A549 (cell line): Measurements from ENCODE around the gene TOX2.

Experiments used
- CBX2 ChIP-seq: fragments of 200-600 bp; sonication (generic); IDR thresholded peaks from 2 replicates; pipeline ENCODE4 v1.6.1; 2016; ENCODE audit warnings: low read depth, mild to moderate bottlenecking, borderline replicate concordance
- CTCF ChIP-seq: fragments of >200 bp; sonication (Bioruptor Twin); formaldehyde crosslinking; IDR thresholded peaks from 3 replicates; pipeline ENCODE4 v1.5.1; 2016
- E2F6 ChIP-seq: IDR thresholded peaks from 2 replicates; pipeline ENCODE4 v1.6.1; 2012; ENCODE audit warnings: low read depth, borderline replicate concordance
- EHF ChIP-seq: fragments of 250-450 bp; sonication (Bioruptor Pico); IDR thresholded peaks from 2 replicates; pipeline ENCODE4 v1.5.0; 2020; ENCODE audit warnings: mild to moderate bottlenecking
- HMGXB4 ChIP-seq: fragments of 250-450 bp; sonication (Bioruptor Pico); IDR thresholded peaks from 2 replicates; pipeline ENCODE4 v1.5.0; 2021; ENCODE audit warnings: mild to moderate bottlenecking, moderate library complexity, borderline replicate concordance
- MAFK ChIP-seq: fragments of 450-650 bp; IDR thresholded peaks from 2 replicates; pipeline ENCODE4 v1.6.1; 2014; ENCODE audit not compliant: partially characterized antibody
- MAZ ChIP-seq: fragments of 150-350 bp; IDR thresholded peaks from 2 replicates; pipeline ENCODE4 v1.6.1; 2014; ENCODE audit warnings: antibody characterized with exemption, low read depth, low read length, borderline replicate concordance
- PHF8 ChIP-seq: fragments of 200-600 bp; sonication (generic); IDR thresholded peaks from 2 replicates; pipeline ENCODE4 v1.6.1; 2016; ENCODE audit warnings: low read depth, mild to moderate bottlenecking, antibody characterized with exemption, moderate library complexity, borderline replicate concordance
- POLR2A ChIP-seq: IDR thresholded peaks from 2 replicates; pipeline ENCODE4 v1.6.1; 2012; ENCODE audit warnings: mild to moderate bottlenecking, low read length
- RNF2 ChIP-seq: fragments of 200-600 bp; sonication (generic); IDR thresholded peaks from 2 replicates; pipeline ENCODE4 v1.6.1; 2016; ENCODE audit warnings: low read depth, mild to moderate bottlenecking, antibody characterized with exemption, moderate library complexity, borderline replicate concordance
- SMC3 ChIP-seq: fragments of >200 bp; sonication (Bioruptor Twin); formaldehyde crosslinking; IDR thresholded peaks from 3 replicates; pipeline ENCODE4 v1.6.1; 2018; ENCODE audit warnings: inconsistent platforms
- USF2 ChIP-seq: fragments of 450-650 bp; IDR thresholded peaks from 2 replicates; pipeline ENCODE4 v1.6.1; 2014; ENCODE audit warnings: antibody characterized with exemption
- ZFP36 ChIP-seq: fragments of 450-650 bp; IDR thresholded peaks from 2 replicates; pipeline ENCODE4 v1.6.1; 2014; ENCODE audit warnings: borderline replicate concordance; ENCODE audit not compliant: partially characterized antibody

GRCh38 chr20:43988867-43989266 is 74.2 kb downstream of the TOX2 start:
- no peak for TF ChIP-seq CTCF
- TF ChIP-seq EHF (CRISPR knock-in tag), result no peak
- no peak for TF ChIP-seq USF2
- no peak for TF ChIP-seq SMC3
- no peak for TF ChIP-seq PHF8
- no peak for TF ChIP-seq POLR2A
- no peak for TF ChIP-seq ZFP36
- no peak for TF ChIP-seq MAZ
- TF ChIP-seq MAFK, result no peak
- TF ChIP-seq E2F6, result no peak
- TF ChIP-seq CBX2, result no peak
- no peak for TF ChIP-seq HMGXB4 (CRISPR knock-in tag)
- TF ChIP-seq RNF2, result no peak
